Skeletal muscle cell (primary cell): ENCODE measurements around the gene RUNX3.

Experiments
- DNase-seq: peaks from one replicate; pipeline ENCODE4 v3.0.0-alpha.2; 2010; ENCODE audit warnings: low read depth
- H3K4me3 ChIP-seq: 2 replicates; pipeline ENCODE4 v1.5.1; 2011; ENCODE audit warnings: low read depth, mild to moderate bottlenecking, control low read depth, low read length, moderate library complexity

The RUNX3 gene

GRCh38 chr1:24949331-24949881 lies 19.3 kb upstream of the RUNX3 start:
- DNase-seq: peak; percentile 43
- H3K4me3 ChIP-seq: no peak overlapping the region

- no peak overlapping the region for H3K4me3 ChIP-seq
- DNase-seq: no peak
Measured at GRCh38 chr1:24948079-24948827, 18.2 kb upstream of the RUNX3 start.

- H3K4me3 ChIP-seq: no peak overlapping the region
- DNase-seq: no peak
Measured at GRCh38 chr1:24946861-24947658, 17.0 kb upstream of the RUNX3 start.

GRCh38 chr1:24945354-24946326 lies 15.6 kb upstream of the RUNX3 start:
- H3K4me3 ChIP-seq: no peak overlapping the region
- no peak for DNase-seq

GRCh38 chr1:24944318-24944717 lies 14.2 kb upstream of the RUNX3 start:
- DNase-seq: no peak
- no peak overlapping the region for H3K4me3 ChIP-seq

- DNase-seq: no peak
Measured at GRCh38 chr1:24942789-24943188, 12.7 kb upstream of the RUNX3 start.

GRCh38 chr1:24941564-24941963 lies 11.5 kb upstream of the RUNX3 start:
- H3K4me3 ChIP-seq: no peak overlapping the region
- DNase-seq: no peak

More at GRCh38 chr1:24942789-24943188, 12.7 kb upstream of the RUNX3 start:
- no peak overlapping the region for H3K4me3 ChIP-seq

- no peak for DNase-seq
- H3K4me3 ChIP-seq: no peak overlapping the region
Measured at GRCh38 chr1:24940231-24940630, 10.2 kb upstream of the RUNX3 start.

GRCh38 chr1:24939675-24940193 lies 9.7 kb upstream of the RUNX3 start:
- no peak overlapping the region for H3K4me3 ChIP-seq
- DNase-seq: no peak

GRCh38 chr1:24939040-24939674 lies 9.1 kb upstream of the RUNX3 start:
- no peak overlapping the region for H3K4me3 ChIP-seq
- DNase-seq: no peak

GRCh38 chr1:24938276-24938675 lies 8.2 kb upstream of the RUNX3 start:
- no peak for DNase-seq
- H3K4me3 ChIP-seq: no peak overlapping the region

GRCh38 chr1:24936684-24937083 lies 6.6 kb upstream of the RUNX3 start:
- no peak overlapping the region for H3K4me3 ChIP-seq
- no peak for DNase-seq

- H3K4me3 ChIP-seq: no peak overlapping the region
- no peak for DNase-seq
Measured at GRCh38 chr1:24935615-24936484, 5.8 kb upstream of the RUNX3 start.

GRCh38 chr1:24935196-24935526 lies 5.1 kb upstream of the RUNX3 start:
- no peak for DNase-seq
- H3K4me3 ChIP-seq: no peak overlapping the region

- no peak for DNase-seq
Measured at GRCh38 chr1:24934310-24935195, 4.5 kb upstream of the RUNX3 start.

GRCh38 chr1:24933468-24933867 lies 3.4 kb upstream of the RUNX3 start:
- no peak for DNase-seq

More at GRCh38 chr1:24934310-24935195, 4.5 kb upstream of the RUNX3 start:
- no peak overlapping the region for H3K4me3 ChIP-seq

GRCh38 chr1:24932725-24933294 lies 2.7 kb upstream of the RUNX3 start:
- no peak for DNase-seq
- no peak overlapping the region for H3K4me3 ChIP-seq

More at GRCh38 chr1:24933468-24933867, 3.4 kb upstream of the RUNX3 start:
- no peak overlapping the region for H3K4me3 ChIP-seq
